ENCODE results near the gene CPT1B.

GRCh38 chr22:50550395-50550794, 27.8 kb downstream of the CPT1B start:
- TF ChIP-seq CTCF (IDR thresholded peaks at IDR 0.05 in 4 of 5, conservative IDR thresholded peaks at IDR 0.05 in 1 of 5), result no peak
- TF ChIP-seq POLR2A (IDR thresholded peaks at IDR 0.05), result no peak
